NB4 (cell line): Measurements from ENCODE around the gene ZNF529.
A peak's percentile ranks its signal among the peaks of the same experiment; 100 is the strongest.

ENCODE experiments used
- DNase-seq: peaks from one replicate; pipeline ENCODE4 v3.0.0; 2010; ENCODE audit warnings: low read depth
- H3K4me3 ChIP-seq: one replicate; pipeline ENCODE4 v1.5.1; 2011; ENCODE audit warnings: mild to moderate bottlenecking, low read depth, low read length, moderate library complexity
- CTCF ChIP-seq: IDR thresholded peaks from one replicate; pipeline ENCODE4 v1.5.1; 2012; ENCODE audit warnings: low read depth, low read length
- MAX ChIP-seq: IDR thresholded peaks from 2 replicates; pipeline ENCODE4 v1.6.1; 2011; ENCODE audit warnings: low read depth, low read length
- MYC ChIP-seq: IDR thresholded peaks from 2 replicates; pipeline ENCODE4 v1.6.1; 2011; ENCODE audit warnings: low read depth, low read length
- POLR2A ChIP-seq: IDR thresholded peaks from 2 replicates; pipeline ENCODE4 v1.6.1; 2011; ENCODE audit warnings: mild to moderate bottlenecking; ENCODE audit not compliant: insufficient read length; ENCODE audit errors: extremely low read depth

The ZNF529 gene

GRCh38 chr19:36547001-36547732 lies 25.9 kb downstream of the ZNF529 start:
- DNase-seq, result peak; percentile 15
- no peak overlapping the region for H3K4me3 ChIP-seq

GRCh38 chr19:36528921-36529518 lies 44.1 kb downstream of the ZNF529 start:
- H3K4me3 ChIP-seq, result peak overlapping the region; percentile 90
- TF ChIP-seq POLR2A (no peak), CTCF (no peak), MAX (no peak), MYC (no peak)
- DNase-seq, result peak; percentile 35

More at GRCh38 chr19:36547001-36547732, 25.9 kb downstream of the ZNF529 start:
- TF ChIP-seq MAX (no peak), CTCF (no peak), POLR2A (no peak), MYC (no peak)

- peak within 1 kb of the TSS; percentile 90 for H3K4me3 ChIP-seq
- TF ChIP-seq MAX (peak; percentile 55), POLR2A (peak; percentile 29), CTCF (no peak), MYC (no peak)
- DNase-seq, result peak; percentile 87
Measured at GRCh38 chr19:36528194-36528920, 44.7 kb downstream of the ZNF529 start, which contains the start of gene ZNF260. Gene ZNF260 (minus strand): TSS chr19:36528271. CDS start chr19:36515238, 13,033 bp downstream.

- H3K4me3 ChIP-seq, result peak overlapping the region; percentile 90
- no peak for TF ChIP-seq POLR2A
- no peak for TF ChIP-seq MAX
- no peak for TF ChIP-seq CTCF
- no peak for TF ChIP-seq MYC
- no peak for DNase-seq
Measured at GRCh38 chr19:36527873-36528193, 45.3 kb downstream of the ZNF529 start.

GRCh38 chr19:36527341-36527740 lies 45.8 kb downstream of the ZNF529 start:
- peak overlapping the region; percentile 90 for H3K4me3 ChIP-seq
- TF ChIP-seq MYC, result no peak
- TF ChIP-seq MAX, result no peak
- no peak for TF ChIP-seq CTCF
- no peak for TF ChIP-seq POLR2A
- DNase-seq, result peak; percentile 4
